Body of pancreas (tissue), 4 donors: ENCODE data around the gene COA7.

Experiments used
- POLR2A ChIP-seq, 3 donors: fragments of 450-650 bp; IDR thresholded peaks; one replicate each; pipeline ENCODE4 v1.6.1; 2016; ENCODE audit warnings: antibody characterized with exemption in 3 of 3, mild to moderate bottlenecking in 2 of 3
- TF ChIP-seq, protein P1 (sequence below), 7 experiments: fragments of 450-650 bp in 4 of 7; fragments of 200-600 bp in 3 of 7; sonication (generic) in 3 of 7; IDR thresholded peaks; one replicate each; pipeline ENCODE4 v1.5.1; 2016 to 2019; ENCODE audit warnings: antibody characterized with exemption in 7 of 7

DNA sequence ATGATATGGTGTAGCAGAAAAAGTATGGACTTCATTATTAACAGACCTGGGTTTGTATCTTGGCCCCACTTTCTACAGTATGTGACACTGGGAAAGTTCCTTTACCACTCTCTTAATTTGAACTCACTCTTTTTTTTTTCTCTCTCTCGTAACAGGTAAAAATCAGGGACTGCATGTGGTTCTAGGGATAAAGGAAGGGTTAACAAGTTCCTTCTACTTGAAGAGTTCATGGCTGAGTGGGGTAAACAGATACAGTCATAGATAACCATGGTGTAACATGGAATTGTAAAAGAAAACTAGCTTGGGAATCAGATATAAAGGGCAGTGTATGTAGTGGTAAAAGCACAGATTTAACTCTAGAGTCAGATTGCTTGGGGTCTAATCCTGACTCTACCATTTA is 49.3 kb upstream of the COA7 start:
- TF ChIP-seq, protein P1, sequence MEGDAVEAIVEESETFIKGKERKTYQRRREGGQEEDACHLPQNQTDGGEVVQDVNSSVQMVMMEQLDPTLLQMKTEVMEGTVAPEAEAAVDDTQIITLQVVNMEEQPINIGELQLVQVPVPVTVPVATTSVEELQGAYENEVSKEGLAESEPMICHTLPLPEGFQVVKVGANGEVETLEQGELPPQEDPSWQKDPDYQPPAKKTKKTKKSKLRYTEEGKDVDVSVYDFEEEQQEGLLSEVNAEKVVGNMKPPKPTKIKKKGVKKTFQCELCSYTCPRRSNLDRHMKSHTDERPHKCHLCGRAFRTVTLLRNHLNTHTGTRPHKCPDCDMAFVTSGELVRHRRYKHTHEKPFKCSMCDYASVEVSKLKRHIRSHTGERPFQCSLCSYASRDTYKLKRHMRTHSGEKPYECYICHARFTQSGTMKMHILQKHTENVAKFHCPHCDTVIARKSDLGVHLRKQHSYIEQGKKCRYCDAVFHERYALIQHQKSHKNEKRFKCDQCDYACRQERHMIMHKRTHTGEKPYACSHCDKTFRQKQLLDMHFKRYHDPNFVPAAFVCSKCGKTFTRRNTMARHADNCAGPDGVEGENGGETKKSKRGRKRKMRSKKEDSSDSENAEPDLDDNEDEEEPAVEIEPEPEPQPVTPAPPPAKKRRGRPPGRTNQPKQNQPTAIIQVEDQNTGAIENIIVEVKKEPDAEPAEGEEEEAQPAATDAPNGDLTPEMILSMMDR (IDR thresholded peaks at IDR 0.05): no peak
- TF ChIP-seq POLR2A (IDR thresholded peaks at IDR 0.05): no peak
